Neural crest cell (in vitro differentiated cells): ENCODE measurements around the gene CREBZF. TPM values are rescaled to one million over a fixed set of nuclear protein-coding genes. Genes with fewer than 3 reads are reported as not detected.
A peak's percentile ranks its signal among the peaks of the same experiment; 100 is the strongest.
"Not testable (repeated sequence)": the region's sequence is repeated elsewhere in the genome, so short reads cannot be mapped to it uniquely, and the experiment has no call there.

Source experiments
- DNase-seq: peaks from one replicate; pipeline ENCODE4 v3.0.0; 2021; ENCODE audit warnings: low read depth, mixed read lengths, low spot score
- H3K27ac Mint-ChIP-seq: one replicate; pipeline ENCODE4 v1.8.0; 2021; ENCODE audit warnings: mild to moderate bottlenecking, mixed read lengths; ENCODE audit not compliant: unreplicated experiment
- H3K27me3 Mint-ChIP-seq: 2 replicates; pipeline ENCODE4 v1.8.0; 2021; ENCODE audit warnings: low read depth, mild to moderate bottlenecking, mixed read lengths
- H3K36me3 Mint-ChIP-seq: 2 replicates; pipeline ENCODE4 v1.8.0; 2021; ENCODE audit warnings: low read depth, mild to moderate bottlenecking, mixed read lengths
- H3K4me1 Mint-ChIP-seq: 2 replicates; pipeline ENCODE4 v1.8.0; 2021; ENCODE audit warnings: mixed read lengths
- H3K4me3 Mint-ChIP-seq: one replicate; pipeline ENCODE4 v1.8.0; 2021; ENCODE audit warnings: mild to moderate bottlenecking, mixed read lengths
- H3K9me3 Mint-ChIP-seq: 2 replicates; pipeline ENCODE4 v1.8.0; 2021; ENCODE audit warnings: mixed read lengths
- total RNA-seq: library from RNA; stranded (reverse); gene quantifications from 2 replicates; pipeline ENCODE4 v1.2.1, GENCODE V29; 2021
- TF ChIP-seq, protein P1 (sequence below): fragments of 200-600 bp; sonication (generic); conservative IDR thresholded peaks from 2 replicates; pipeline ENCODE4 v1.5.0; 2021; ENCODE audit warnings: antibody characterized with exemption, mild to moderate bottlenecking

CREBZF gene
- total RNA-seq, 1 donor from 2014 or later: 59.7 TPM

DNA sequence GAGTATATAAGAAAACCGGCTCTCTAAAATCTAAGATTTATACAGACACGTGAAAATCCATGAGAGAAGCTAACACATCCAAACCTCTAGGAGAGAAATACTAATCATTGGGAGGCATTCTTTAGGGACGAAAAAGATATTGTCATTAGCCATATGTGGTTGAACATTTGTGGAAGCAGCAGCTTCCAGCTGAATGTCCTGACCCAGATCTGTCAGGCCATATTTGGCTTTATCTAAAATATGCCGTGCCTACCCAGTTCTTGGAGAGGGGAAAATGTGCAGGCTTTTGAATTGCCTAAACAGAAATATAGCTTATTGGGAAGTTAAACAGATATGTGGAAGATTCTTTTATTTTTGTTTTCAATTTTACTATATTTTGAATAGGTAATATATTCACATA is 14.6 kb upstream of the CREBZF start:
- Mint-ChIP-seq H3K4me3 (no peak overlapping the region), H3K36me3 (no peaks in the 10 kb centered on the region), H3K27me3 (peaks cover 2% of the 10 kb centered on the region), H3K27ac (no peak overlapping the region), H3K4me1 (no peaks in the 10 kb centered on the region), H3K9me3 (no peaks in the 10 kb centered on the region)
- DNase-seq: no peak
- TF ChIP-seq, protein P1, sequence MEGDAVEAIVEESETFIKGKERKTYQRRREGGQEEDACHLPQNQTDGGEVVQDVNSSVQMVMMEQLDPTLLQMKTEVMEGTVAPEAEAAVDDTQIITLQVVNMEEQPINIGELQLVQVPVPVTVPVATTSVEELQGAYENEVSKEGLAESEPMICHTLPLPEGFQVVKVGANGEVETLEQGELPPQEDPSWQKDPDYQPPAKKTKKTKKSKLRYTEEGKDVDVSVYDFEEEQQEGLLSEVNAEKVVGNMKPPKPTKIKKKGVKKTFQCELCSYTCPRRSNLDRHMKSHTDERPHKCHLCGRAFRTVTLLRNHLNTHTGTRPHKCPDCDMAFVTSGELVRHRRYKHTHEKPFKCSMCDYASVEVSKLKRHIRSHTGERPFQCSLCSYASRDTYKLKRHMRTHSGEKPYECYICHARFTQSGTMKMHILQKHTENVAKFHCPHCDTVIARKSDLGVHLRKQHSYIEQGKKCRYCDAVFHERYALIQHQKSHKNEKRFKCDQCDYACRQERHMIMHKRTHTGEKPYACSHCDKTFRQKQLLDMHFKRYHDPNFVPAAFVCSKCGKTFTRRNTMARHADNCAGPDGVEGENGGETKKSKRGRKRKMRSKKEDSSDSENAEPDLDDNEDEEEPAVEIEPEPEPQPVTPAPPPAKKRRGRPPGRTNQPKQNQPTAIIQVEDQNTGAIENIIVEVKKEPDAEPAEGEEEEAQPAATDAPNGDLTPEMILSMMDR: no peak

- H3K36me3 Mint-ChIP-seq: no peaks in the 10 kb centered on the region
- TF ChIP-seq, protein P1: no peak
- no peak overlapping the region for H3K27ac Mint-ChIP-seq
- DNase-seq: no peak
- H3K9me3 Mint-ChIP-seq: peaks cover 10% of the 10 kb centered on the region
- peaks cover 2% of the 10 kb centered on the region for H3K27me3 Mint-ChIP-seq
- H3K4me1 Mint-ChIP-seq: no peaks in the 10 kb centered on the region
- no peak overlapping the region for H3K4me3 Mint-ChIP-seq
These were observed 8.5 kb upstream of the CREBZF start for GRCh38 chr11:85673393-85673792.

- H3K9me3 Mint-ChIP-seq: peaks cover 10% of the 10 kb centered on the region
- no peak overlapping the region for H3K4me3 Mint-ChIP-seq
- H3K4me1 Mint-ChIP-seq: no peaks in the 10 kb centered on the region
- TF ChIP-seq, protein P1: no peak
- no peaks in the 10 kb centered on the region for H3K36me3 Mint-ChIP-seq
- no peak for DNase-seq
- peaks cover 2% of the 10 kb centered on the region for H3K27me3 Mint-ChIP-seq
- H3K27ac Mint-ChIP-seq: no peak overlapping the region
These were observed 7.4 kb upstream of the CREBZF start for GRCh38 chr11:85672105-85672902.

DNA sequence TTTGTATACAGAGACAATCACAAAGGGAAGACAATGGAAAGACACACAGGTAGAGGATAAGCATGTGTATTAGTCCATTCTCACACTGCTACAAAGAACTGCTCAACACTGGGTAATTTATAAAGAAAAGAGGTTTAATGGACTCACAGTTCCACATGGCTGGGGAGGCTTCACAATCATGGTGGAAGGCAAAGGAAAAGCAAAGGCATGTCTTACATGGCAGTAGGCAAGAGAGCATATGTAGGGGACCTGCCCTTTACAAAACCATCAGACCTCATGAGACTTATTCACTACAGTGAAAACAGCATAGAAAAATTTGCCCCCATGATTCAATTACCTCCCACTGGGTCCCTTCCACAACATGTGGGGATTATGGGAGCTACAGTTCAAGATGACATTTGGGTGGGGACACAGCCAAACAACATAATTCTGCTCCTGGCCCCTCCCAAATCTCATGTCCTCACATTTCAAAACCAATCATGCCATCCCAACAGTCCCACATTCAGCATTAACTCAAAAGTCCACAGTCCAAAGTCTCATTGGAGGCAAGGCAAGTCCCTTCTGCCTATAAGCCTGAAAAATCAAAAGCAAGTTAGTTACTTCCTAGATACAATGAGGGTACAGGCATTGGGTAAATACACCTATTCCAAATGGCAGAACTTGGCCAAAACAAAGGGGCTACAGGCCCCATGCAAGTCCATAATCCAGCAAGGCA is 6.2 kb upstream of the CREBZF start:
- not testable (repeated sequence) for H3K27me3 Mint-ChIP-seq, H3K4me3 Mint-ChIP-seq, DNase-seq, H3K36me3 Mint-ChIP-seq, H3K4me1 Mint-ChIP-seq, H3K27ac Mint-ChIP-seq
- H3K9me3 Mint-ChIP-seq: peaks cover 10% of the 10 kb centered on the region

DNA sequence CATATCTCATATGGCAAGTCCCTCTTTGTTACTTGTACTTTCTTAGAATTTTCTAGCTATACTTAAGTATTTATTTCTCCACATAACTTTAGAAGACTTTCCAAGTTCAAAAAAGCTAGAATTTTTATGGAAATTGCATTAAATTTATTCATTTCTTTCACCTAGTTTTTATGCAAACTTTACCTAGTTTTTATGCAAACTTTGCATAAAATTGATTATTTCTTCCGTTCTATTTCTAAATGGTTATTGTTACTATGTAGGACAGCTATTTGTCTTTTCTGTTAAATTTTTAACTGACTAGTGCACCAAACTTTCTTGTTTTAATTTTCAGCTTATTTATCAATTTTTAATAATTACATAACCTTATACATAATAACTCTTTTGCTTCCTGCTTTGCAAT is 3.2 kb upstream of the CREBZF start:
- H3K4me3 Mint-ChIP-seq: peak overlapping the region; percentile 20
- H3K27me3 Mint-ChIP-seq: no peaks in the 10 kb centered on the region
- H3K27ac Mint-ChIP-seq: no peak overlapping the region
- peaks cover 6% of the 10 kb centered on the region for H3K9me3 Mint-ChIP-seq
- no peak for DNase-seq
- H3K36me3 Mint-ChIP-seq: peaks cover 10% of the 10 kb centered on the region
- TF ChIP-seq, protein P1: no peak
- H3K4me1 Mint-ChIP-seq: peaks cover 19% of the 10 kb centered on the region

DNA sequence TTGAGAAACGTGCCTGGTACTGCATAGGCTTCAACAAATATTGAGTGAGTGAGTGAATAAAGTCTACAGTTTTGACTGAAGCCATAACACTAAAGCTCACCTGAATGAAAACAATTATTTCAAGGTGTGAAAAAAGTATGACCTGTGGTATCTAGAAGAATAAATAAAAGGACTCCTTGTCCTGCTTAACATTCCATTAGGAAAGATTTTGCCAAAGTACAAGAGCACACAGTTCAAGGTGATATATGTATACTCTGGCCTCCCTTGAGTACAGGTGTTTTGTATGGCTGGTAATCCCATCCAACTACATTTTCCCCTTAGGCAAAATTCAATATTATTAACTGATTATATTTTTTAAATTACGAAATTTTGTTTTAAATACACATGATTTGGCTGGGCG is 1.8 kb upstream of the CREBZF start:
- TF ChIP-seq, protein P1: no peak
- Mint-ChIP-seq H3K27ac (no peak overlapping the region), H3K36me3 (peaks cover 14% of the 10 kb centered on the region), H3K9me3 (peaks cover 3% of the 10 kb centered on the region), H3K4me1 (peaks cover 29% of the 10 kb centered on the region), H3K27me3 (no peaks in the 10 kb centered on the region), H3K4me3 (peak overlapping the region; percentile 57)
- DNase-seq: no peak
